NCI-H187 (cell line): Measurements from ENCODE around the gene PMEPA1.

Source experiments
- DNase-seq, 2 experiments: peaks; one replicate each; lab custom pipeline; 2025; lab: John Stamatoyannopoulos, UW

PMEPA1 gene

GRCh38 chr20:57693670-57694329, 16.0 kb downstream of the PMEPA1 start:
- DNase-seq = no peak

DNA sequence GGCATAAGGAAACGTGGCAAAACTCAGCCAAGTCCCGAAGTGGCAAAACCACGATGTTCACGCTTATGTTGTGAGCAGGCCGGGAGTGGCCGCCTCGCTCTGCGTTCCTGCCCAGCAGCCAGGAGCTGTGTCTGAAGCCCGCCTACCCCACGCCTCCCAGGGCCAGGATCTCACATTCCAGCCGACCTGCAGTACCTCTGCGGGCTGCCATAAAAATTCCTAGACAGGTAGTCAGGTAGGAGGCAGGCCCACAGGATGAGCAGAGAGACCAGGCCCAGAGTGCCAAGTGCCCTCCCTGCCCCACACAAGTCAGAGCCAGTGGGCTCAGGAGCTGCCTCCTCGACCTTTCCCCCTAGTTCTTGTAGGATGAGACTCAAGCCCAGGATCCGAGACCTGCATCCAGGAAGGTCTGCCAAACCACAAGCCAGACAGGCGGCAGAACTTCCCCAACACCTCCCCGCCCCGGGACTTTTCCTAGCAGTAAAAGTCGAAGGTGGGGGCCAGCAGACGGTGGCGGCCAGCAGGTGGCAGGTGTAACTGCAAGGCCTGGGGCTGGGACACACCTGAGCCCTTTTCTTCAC, 16.7 kb downstream of the PMEPA1 start:
- DNase-seq = no peak

DNA sequence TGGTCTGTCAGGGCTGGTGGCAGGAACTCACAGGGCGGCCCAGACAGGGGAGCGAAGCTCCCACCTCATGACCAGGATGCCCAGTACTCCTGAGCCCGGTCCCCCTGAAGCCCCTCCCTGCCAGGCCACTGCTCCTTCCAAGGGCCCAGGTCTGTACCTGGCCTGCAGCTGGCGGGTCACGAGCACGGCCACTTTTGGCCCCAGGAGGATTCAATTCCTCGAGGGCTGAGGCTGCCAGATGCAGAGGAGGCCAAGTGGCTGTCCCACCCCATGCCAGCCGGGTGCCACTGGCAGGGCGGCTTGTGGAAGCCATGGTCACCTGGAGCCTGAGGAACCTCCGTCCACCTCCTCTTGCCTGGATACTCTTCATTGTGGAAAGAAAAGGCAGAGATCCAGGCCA, 17.4 kb downstream of the PMEPA1 start:
- DNase-seq = no peak

DNA sequence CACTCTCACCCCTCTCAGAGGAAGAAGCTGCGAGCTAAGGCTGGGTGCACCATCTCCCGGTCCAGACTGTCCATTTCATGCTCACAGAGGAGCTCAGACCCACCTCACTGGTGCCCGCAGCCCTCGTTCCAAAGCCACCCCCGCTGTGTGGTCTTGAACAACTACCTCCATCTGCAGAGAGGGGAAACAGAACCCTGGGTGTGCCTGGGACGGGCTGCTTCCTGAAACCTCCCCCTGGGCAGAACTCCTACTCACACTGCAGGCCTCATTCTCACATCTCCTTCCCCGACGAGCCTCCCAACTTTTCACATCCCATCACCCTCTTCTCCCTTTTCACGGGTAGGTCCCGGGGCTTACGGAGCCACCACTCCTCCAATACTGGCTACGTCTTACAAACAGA, 18.1 kb downstream of the PMEPA1 start:
- no peak for DNase-seq

GRCh38 chr20:57690525-57690924, 19.3 kb downstream of the PMEPA1 start:
- DNase-seq = no peak

DNA sequence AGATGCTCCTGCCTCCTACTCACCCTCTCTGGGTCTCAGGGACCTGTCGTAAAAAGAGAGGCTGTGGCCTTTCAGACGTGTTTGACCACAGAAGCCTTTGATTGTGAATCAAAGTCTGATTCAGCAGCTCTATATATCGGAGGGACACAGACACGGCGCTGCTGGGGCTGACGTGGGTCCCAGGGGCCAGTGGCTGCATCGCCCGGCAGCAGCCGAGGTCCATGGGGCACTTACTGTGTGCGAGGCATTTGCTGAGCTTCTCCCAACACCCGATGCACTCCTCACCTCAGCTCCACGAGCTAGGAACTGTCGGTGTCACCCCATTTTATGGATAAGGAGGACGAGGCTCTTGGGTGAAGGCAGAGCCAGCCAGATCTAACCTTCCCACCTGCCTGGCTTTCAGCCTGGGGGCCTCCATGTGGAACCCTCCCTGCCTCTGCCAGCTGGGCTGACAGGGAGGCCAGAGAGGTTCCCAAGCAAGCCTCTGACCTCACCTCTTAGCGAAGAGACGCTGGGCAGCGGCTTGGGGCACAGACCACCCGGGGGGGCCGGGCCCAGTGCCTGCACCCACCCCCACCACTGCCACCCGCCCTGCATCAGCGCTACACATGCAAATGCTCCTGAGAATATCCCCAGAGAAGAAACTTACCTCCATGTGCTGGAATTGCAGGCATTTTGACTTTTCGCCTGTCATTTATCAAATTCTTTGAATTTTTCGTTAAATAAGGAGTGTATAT, 19.9 kb downstream of the PMEPA1 start:
- no peak for DNase-seq

DNA sequence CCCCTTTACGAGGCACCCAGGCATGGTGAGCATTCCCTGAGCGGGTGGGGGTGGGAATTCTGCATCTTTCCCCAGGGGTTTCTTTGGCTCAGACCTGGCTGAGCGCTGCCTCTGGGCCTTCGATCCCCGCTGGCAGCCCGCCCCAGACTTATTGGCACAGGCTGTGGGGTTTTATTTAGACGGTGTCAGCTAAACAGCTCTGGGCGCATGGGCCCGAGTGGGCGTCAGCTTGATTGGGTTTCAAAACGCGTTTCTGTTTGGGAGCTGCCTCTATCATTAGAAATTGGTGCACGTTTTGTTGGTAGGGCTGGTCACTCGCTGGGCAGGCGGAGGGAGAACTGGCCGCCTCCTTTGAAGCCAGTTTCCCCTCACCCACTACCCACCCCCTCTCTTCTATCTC, 21.0 kb downstream of the PMEPA1 start:
- no peak for DNase-seq

DNA sequence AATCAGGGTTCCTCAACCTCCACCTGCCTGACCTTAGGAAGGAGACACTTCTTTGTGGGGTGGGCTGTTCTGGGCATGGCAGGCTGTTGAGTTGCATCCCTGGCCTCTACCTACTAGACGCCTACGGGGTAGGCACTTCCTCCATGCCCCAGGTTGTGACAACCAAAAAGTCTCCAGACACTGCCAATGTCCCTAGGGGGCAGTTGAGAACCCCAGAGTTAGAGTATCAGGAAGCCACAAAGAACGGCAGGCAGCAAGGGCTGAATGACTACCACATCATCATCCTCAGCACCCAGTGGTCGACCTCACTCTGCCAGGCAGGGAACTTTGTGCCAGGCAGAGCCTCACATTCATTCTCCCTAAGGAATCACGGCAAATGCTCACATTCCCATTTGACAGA, 21.5 kb downstream of the PMEPA1 start:
- no peak for DNase-seq

- DNase-seq = no peak
Observed at GRCh38 chr20:57686931-57687652, 22.7 kb downstream of the PMEPA1 start.

DNA sequence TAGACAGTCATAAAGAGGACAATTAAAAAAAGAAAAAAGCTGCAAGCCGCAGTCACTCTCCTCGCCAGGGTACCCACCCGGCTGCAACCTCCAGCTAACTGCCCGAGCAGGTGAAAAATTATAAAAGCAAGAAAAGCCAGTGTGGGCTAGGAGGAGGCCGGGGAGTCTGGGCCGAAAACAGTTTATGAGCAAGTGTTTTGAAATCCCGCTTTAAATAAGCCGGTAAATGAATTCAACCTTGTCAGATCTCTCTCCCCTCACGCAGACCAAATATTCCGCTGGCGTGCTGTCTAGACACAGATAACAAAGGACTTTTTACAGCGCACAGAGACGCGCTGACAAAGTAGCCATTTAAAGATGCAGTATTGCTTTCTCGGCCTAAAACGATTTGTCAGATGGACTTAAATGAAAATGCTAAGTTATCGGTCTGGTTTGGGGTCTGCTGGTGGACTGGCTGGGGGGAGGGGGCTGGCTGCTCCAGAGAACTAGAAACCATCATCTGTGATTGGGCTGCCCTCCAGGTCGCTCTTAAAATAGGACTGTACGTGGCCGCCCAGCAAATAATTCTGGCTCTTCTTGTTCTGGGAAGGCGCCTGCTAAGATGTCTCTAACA, 24.6 kb downstream of the PMEPA1 start:
- no peak for DNase-seq

DNA sequence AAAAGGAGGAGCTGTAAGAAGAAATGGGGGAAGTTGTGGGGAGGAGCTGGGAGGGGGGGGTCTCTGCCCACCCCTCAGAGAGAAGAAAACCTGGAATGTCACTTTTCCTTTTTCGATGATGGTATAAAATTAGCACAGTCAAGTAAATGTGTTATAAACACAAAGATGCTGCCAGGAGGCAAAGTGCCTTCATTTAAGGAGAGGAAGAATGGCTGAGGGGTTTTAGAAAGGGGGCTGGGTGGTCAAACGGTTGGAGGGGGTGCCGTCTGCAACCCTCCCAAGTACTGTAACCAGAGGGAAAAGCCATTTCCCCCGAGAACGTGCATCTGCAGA, 25.0 kb downstream of the PMEPA1 start:
- DNase-seq = no peak

- no peak for DNase-seq
Observed at GRCh38 chr20:57683881-57684807, 25.7 kb downstream of the PMEPA1 start.

- no peak for DNase-seq
Observed at GRCh38 chr20:57683287-57683686, 26.5 kb downstream of the PMEPA1 start.

GRCh38 chr20:57682184-57683101, 27.4 kb downstream of the PMEPA1 start:
- DNase-seq = no peak

- no peak for DNase-seq
Observed at GRCh38 chr20:57680934-57681914, 28.6 kb downstream of the PMEPA1 start.

- DNase-seq = peak; percentile 60 to 64
Observed at GRCh38 chr20:57680131-57680716, 29.6 kb downstream of the PMEPA1 start.

DNA sequence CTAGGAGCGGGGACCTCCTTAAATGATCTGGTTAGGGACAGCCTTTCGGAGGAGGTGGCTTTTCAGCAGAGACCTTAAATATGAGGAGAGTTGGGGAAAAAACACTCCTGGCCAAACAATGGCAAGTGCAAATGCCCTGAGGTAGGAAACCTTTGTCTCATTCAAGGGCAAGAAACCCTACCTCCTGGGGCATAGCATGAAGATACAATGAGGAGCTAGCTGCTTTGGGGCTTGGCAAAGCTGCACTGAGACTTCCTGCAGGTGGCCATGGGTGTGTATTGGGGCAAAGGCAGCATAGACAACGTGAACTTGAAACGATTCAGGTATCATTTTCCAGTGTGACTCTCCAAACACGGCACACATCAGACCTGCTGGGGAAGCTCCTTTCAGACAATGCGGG, 30.7 kb downstream of the PMEPA1 start:
- no peak for DNase-seq

GRCh38 chr20:57678340-57678739, 31.5 kb downstream of the PMEPA1 start:
- no peak for DNase-seq

- no peak for DNase-seq
Observed at GRCh38 chr20:57677584-57677982, 32.2 kb downstream of the PMEPA1 start.
